Measurements from ENCODE around the gene PCDHA7. TPM values are rescaled to one million over a fixed set of nuclear protein-coding genes. Genes with fewer than 3 reads are reported as not detected.
"Not testable (repeated sequence)": the region's sequence is repeated elsewhere in the genome, so short reads cannot be mapped to it uniquely, and the experiment has no call there.

Gene PCDHA7, protein sequence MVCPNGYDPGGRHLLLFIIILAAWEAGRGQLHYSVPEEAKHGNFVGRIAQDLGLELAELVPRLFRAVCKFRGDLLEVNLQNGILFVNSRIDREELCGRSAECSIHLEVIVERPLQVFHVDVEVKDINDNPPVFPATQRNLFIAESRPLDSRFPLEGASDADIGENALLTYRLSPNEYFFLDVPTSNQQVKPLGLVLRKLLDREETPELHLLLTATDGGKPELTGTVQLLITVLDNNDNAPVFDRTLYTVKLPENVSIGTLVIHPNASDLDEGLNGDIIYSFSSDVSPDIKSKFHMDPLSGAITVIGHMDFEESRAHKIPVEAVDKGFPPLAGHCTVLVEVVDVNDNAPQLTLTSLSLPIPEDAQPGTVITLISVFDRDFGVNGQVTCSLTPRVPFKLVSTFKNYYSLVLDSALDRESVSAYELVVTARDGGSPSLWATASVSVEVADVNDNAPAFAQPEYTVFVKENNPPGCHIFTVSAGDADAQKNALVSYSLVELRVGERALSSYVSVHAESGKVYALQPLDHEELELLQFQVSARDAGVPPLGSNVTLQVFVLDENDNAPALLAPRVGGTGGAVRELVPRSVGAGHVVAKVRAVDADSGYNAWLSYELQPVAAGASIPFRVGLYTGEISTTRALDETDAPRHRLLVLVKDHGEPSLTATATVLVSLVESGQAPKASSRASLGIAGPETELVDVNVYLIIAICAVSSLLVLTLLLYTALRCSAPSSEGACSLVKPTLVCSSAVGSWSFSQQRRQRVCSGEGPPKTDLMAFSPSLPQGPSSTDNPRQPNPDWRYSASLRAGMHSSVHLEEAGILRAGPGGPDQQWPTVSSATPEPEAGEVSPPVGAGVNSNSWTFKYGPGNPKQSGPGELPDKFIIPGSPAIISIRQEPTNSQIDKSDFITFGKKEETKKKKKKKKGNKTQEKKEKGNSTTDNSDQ
- polyA plus RNA-seq (2013, experiment 1 of 2; ENCODE audit: insufficient read length), result 0.28 TPM
- polyA plus RNA-seq (2013, experiment 2 of 2; ENCODE audit: insufficient read length), result 0.28 TPM

DNA sequence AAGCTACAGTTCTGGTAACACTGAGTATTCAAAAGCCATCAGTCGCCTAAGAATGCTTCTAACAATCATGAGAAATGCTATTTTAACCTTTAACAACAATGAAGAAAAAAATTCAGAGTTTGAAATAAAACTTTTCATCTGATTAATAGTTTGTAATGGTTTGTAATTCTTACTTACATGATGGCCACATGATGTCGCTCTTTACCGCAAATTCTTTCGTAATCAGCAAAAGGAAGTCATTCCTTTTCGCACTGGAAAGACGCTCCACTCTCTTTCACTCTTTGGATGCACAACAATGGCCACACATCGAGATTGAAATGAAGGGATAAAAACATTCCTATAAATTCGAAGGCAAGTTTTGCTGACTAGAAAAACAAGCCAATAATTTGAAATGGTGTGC is at the start of gene PCDHA7:
Gene PCDHA7, plus strand, starts transcription at position 277 of the 400 bp plus-strand sequence. Its CDS starts 115 bp downstream, at position 392.
- peak; percentile 31 for DNase-seq

DNA sequence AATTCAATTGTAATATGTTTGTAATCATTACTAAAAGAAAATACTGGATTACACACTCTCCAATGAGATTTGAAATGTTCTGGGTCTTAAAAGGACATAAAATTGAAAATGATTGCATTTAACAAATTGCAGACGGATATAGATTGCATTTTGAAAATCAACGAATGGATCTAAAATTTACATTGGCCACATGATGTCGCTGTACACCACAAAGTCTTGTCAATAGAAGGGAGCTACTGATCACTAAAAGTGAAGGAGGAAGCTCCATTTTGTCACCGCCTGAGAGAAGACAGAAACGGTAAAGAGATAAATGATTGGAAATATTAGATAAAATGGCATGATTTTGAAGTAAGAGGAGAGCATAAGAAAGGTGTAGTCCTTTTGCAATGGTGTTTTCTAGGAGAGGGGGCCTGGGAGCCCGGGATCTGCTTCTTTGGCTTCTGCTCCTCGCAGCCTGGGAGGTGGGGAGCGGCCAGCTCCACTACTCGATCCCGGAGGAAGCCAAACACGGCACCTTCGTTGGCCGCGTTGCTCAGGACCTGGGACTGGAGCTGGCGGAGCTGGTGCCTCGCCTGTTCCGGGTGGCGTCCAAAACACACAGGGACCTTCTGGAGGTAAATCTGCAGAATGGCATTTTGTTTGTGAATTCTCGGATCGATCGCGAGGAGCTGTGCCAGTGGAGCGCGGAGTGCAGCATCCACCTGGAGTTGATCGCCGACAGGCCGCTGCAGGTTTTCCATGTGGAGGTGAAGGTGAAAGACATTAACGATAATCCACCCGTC is 48.0 kb upstream of the PCDHA7 start, which contains the start of gene PCDHA1:
Gene PCDHA1, plus strand, starts transcription at position 236 of the 782 bp plus-strand sequence.
- DNase-seq, result no peak

DNA sequence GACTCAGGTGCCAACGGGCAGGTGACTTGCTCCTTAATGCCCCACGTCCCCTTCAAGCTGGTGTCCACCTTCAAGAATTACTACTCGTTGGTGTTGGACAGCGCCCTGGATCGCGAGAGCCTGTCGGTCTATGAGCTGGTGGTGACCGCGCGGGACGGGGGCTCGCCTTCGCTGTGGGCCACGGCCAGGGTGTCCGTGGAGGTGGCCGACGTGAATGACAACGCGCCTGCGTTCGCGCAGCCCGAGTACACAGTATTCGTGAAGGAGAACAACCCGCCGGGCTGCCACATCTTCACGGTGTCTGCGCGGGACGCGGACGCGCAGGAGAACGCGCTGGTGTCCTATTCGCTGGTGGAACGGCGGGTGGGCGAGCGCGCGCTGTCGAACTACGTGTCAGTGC is 46.6 kb upstream of the PCDHA7 start:
- not testable (repeated sequence) for DNase-seq

DNA sequence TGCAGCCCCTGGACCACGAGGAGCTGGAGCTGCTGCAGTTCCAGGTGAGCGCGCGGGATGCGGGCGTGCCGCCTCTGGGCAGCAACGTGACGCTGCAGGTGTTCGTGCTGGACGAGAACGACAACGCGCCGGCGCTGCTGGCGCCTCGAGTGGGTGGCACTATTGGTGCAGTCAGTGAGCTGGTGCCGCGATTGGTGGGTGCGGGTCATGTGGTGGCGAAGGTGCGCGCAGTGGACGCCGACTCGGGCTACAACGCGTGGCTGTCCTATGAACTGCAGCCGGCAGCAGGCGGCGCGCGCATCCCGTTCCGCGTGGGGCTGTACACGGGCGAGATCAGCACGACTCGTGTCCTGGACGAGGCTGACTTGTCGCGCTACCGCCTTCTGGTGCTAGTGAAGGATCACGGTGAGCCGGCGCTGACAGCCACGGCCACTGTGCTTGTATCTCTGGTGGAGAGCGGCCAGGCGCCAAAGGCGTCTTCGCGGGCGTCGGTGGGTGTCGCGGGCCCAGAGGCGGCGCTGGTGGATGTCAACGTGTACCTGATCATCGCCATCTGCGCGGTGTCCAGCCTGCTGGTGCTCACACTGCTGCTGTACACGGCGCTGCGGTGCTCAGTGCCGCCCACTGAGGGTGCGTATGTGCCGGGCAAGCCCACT is 46.1 kb upstream of the PCDHA7 start:
- DNase-seq, result not testable (repeated sequence)

DNA sequence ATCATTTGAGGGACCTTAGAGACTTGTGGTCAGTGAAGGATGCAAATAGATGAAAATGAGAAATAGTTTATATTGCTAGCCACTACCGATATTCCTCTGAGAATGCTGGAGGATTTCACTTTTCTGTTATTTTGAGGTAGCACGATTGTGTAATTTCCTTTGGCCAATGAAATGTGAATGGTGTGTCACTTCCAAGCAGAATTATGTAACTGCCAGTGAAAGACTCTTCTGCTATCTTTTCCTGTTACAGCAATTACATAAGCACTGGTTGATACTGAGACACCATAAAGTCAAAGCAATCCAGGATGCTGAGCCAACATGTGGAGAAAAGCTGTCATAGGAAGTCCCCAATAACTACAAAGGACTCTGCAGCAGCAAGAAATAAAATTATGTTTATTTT is 43.0 kb upstream of the PCDHA7 start:
- no peak for DNase-seq

DNA sequence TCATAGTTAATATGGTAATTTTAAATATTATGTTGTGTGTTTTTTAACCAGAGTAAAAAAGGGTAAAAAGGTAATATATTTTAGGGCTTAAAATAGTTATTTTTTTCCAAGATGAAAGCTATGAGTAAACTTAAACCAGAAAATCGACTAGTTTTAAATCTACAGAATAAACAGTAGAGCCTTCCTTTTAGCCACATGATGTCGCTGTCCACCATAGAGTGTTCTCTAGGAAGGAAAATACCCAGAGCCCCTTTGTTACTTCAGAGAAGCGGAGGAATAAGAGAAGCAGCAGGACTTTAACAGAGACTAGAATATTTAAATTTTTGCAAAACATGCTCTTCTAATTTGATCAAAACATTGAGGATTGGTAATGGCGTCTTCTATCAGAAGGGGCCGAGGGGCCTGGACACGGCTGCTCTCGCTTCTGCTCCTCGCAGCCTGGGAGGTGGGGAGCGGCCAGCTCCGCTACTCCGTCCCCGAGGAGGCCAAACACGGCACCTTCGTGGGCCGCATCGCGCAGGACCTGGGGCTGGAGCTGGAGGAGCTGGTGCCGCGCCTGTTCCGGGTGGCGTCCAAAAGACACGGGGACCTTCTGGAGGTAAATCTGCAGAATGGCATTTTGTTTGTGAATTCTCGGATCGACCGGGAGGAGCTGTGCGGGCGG is 39.3 kb upstream of the PCDHA7 start, which contains the start of gene PCDHA2:
Gene PCDHA2, plus strand, starts transcription at position 258 of the 664 bp plus-strand sequence.
- no peak for DNase-seq

DNA sequence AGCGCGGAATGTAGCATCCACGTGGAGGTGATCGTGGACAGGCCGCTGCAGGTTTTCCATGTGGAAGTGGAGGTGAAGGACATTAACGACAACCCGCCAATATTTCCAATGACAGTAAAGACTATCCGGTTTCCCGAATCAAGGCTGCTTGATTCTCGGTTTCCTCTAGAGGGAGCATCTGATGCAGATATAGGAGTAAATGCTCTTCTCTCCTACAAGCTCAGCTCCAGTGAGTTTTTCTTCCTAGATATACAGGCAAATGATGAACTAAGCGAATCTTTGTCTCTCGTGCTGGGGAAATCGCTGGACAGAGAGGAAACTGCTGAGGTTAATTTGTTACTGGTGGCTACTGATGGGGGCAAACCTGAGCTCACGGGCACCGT is 38.8 kb upstream of the PCDHA7 start:
- DNase-seq, result peak; percentile 1

DNA sequence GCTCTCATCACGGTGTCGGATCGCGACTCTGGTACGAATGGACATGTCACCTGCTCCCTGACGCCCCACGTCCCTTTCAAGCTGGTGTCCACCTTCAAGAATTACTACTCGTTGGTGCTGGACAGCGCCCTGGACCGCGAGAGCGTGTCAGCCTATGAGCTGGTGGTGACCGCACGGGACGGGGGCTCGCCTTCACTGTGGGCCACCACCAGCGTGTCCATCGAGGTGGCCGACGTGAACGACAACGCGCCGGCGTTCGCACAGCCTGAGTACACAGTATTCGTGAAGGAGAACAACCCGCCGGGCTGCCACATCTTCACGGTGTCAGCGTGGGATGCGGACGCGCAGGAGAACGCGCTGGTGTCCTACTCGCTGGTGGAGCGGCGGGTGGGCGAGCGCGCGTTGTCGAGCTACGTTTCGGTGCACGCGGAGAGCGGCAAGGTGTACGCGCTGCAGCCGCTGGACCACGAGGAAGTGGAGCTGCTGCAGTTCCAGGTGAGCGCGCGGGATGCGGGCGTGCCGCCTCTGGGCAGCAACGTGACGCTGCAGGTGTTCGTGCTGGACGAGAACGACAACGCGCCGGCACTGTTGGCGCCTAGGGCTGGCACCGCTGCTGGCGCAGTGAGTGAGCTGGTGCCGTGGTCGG is 37.9 kb upstream of the PCDHA7 start:
- DNase-seq, result not testable (repeated sequence)

DNA sequence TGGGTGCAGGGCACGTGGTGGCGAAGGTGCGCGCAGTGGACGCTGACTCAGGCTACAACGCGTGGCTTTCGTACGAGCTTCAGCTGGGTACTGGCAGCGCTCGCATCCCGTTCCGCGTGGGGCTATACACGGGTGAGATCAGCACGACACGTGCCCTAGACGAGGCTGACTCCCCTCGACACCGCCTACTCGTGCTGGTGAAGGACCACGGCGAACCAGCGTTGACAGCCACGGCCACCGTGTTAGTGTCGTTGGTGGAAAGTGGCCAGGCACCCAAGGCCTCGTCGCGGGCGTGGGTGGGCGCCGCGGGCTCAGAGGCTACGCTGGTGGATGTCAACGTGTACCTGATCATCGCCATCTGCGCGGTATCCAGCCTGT is 37.4 kb upstream of the PCDHA7 start:
- DNase-seq, result no peak

DNA sequence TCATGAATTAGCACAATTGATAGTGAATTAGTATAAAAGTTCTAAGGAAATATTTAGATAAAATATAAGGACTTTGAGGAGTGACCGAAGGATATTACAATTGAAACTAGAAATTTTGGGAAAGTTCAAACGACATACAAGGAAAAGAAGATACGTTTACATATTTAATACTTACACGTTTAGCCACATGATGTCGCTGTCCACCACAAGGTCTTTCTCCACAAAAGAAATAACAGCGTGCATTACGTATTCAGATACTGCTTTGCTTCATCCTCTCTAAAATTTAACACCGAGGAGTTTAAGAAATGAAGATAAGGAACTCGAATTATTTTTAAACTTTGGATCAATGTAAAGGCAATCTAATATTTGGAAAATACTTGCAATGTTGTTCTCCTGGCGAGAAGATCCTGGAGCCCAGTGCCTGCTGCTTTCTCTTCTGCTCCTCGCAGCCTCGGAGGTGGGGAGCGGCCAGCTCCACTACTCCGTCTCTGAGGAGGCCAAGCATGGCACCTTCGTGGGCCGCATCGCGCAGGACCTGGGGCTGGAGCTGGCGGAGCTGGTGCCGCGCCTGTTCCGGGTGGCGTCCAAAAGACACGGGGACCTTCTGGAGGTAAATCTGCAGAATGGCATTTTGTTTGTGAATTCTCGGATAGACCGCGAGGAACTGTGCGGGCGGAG is 33.1 kb upstream of the PCDHA7 start, which contains the start of gene PCDHA3:
Gene PCDHA3, plus strand, starts transcription at position 242 of the 678 bp plus-strand sequence.
- peak; percentile 12 for DNase-seq

DNA sequence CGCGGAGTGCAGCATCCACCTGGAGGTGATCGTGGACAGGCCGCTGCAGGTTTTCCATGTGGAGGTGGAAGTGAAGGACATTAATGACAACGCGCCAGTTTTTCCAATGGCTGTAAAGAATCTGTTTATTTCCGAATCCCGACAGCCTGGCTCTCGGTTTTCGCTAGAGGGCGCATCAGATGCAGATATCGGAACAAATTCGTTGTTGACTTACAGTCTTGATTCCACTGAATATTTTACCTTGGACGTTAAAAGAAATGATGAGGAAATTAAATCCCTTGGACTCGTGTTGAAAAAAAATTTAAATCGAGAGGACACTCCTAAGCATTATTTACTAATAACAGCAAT is 32.6 kb upstream of the PCDHA7 start:
- peak; percentile 2 for DNase-seq

DNA sequence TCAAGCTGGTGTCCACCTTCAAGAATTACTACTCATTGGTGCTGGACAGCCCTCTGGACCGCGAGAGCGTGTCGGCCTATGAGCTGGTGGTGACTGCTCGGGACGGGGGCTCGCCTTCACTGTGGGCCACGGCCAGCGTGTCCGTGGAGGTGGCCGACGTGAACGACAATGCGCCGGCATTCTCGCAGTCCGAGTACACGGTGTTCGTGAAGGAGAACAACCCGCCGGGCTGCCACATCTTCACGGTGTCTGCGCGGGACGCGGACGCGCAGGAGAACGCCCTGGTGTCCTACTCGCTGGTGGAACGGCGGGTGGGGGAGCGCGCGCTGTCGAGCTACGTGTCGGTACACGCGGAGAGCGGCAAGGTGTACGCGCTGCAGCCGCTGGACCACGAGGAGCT is 31.7 kb upstream of the PCDHA7 start:
- DNase-seq, result not testable (repeated sequence)

DNA sequence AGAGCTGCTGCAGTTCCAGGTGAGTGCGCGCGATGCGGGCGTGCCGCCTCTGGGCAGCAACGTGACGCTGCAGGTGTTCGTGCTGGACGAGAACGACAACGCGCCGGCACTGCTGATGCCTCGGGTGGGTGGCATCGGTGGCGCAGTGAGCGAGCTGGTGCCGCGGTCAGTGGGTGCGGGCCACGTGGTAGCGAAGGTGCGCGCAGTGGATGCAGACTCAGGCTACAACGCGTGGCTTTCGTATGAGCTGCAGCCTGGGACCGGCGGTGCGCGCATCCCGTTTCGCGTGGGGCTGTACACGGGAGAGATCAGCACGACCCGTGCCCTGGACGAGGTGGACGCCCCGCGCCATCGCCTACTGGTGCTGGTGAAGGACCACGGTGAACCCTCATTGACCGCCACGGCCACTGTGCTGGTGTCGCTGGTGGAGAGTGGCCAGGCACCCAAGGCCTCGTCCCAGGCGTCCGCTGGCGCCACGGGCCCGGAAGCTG is 31.2 kb upstream of the PCDHA7 start:
- no peak for DNase-seq

DNA sequence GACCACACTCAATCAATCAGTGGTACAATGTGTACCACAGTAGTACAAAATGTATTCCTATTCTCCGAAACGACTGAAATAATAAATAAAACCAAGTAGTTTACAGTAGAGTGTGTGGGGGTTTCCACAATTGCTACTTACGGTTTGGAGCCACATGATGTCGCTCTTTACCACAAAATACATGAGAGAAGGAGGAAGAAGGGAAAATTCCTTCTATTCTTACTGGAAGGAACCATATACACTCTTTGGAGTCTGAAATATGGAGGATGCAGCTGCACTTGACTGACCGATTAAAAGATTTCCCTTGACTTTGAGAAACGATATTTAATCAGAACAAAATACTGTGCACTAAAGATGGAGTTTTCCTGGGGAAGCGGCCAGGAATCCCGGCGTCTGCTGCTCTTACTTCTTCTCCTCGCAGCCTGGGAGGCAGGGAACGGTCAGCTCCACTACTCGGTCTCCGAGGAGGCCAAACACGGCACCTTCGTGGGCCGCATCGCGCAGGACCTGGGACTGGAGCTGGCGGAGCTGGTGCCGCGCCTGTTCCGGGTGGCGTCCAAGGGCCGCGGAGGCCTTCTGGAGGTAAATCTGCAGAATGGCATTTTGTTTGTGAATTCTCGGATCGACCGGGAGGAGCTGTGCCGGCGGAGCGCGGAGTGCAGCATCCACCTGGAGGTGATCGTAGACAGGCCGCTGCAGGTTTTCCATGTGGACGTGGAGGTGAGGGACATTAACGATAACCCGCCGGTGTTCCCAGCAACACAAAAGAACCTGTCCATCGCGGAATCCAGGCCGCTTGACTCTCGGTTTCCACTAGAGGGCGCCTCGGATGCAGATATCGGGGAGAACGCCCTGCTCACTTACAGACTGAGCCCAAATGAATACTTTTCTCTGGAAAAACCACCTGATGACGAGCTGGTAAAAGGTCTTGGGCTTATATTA is 27.0 kb upstream of the PCDHA7 start, which contains the start of gene PCDHA4:
Gene PCDHA4, plus strand, starts transcription at position 235 of the 942 bp plus-strand sequence.
- DNase-seq, result peak; percentile 1

DNA sequence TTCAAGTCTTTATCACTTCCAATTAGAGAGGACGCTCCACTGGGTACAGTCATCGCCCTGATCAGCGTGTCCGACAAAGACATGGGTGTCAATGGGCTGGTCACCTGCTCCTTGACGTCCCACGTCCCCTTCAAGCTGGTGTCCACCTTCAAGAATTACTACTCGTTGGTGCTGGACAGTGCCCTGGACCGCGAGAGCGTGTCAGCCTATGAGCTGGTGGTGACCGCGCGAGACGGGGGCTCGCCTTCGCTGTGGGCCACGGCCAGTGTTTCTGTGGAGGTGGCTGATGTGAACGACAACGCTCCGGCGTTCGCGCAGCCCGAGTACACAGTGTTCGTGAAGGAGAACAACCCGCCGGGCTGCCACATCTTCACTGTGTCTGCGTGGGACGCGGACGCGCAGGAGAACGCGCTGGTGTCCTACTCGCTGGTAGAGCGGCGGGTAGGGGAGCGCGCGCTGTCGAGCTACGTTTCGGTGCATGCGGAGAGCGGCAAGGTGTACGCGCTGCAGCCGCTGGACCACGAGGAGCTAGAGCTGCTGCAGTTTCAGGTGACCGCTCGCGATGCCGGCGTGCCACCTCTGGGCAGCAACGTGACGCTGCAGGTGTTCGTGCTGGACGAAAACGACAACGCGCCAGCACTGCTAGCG is 25.7 kb upstream of the PCDHA7 start:
- not testable (repeated sequence) for DNase-seq

DNA sequence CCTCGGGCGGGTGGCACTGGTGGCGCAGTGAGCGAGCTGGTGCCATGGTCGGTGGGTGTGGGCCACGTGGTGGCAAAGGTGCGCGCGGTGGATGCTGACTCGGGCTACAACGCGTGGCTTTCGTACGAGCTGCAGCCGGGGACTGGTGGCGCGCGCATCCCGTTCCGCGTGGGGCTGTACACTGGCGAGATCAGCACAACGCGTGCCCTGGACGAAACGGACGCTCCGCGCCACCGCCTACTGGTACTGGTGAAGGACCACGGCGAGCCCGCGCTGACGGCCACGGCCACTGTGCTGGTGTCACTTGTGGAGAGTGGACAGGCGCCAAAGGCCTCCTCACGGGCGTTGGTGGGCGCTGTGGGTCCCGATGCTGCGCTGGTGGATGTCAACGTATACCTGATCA is 25.2 kb upstream of the PCDHA7 start:
- DNase-seq, result no peak

DNA sequence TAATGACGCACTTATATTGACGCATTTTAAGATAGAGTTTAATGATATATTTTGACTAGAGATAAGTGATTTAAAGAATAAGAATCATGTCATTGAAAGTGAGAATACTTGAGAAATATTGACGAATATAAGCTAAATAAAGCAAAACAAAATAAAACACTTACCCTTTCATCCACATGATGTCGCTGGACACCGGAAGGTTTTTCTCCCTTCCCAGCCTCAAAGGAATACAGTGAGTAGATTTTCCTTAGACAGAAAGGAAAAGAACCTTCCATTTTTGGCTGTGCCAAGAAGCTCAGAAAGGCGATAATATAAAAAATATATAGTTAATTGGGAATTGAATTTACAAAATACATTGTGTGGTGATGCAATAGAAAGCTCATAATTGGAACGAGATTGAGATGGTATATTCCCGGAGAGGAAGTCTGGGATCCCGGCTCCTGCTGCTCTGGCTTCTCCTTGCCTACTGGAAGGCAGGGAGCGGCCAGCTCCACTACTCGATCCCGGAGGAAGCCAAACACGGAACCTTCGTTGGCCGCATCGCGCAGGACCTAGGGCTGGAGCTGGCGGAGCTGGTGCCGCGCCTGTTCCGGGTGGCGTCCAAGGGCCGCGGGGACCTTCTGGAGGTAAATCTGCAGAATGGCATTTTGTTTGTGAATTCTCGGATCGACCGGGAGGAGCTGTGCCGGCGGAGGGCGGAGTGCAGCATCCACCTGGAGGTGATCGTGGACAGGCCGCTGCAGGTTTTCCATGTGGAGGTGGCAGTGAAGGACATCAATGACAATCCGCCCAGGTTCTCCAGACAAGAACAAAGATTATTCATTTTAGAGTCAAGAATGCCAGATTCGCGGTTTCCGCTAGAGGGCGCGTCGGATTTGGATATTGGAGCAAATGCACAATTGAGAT is 12.4 kb upstream of the PCDHA7 start, which contains the start of gene PCDHA5:
Gene PCDHA5, plus strand, starts transcription at position 239 of the 906 bp plus-strand sequence.
- DNase-seq, result no peak

Data from fibroblast of skin of scalp (primary cell).